Activated CD4-positive, alpha-beta T cell treated with anti-CD3 and anti-CD28 coated beads, Interleukin-2, amount 10 ng/mL, durations not matched to agents 7 days and 5 days (primary cell): ENCODE data around the gene HRH1. TPM values are rescaled to one million over a fixed set of nuclear protein-coding genes. Genes with fewer than 3 reads are reported as not detected.
"Not testable (repeated sequence)": the region's sequence is repeated elsewhere in the genome, so short reads cannot be mapped to it uniquely, and the experiment has no call there.

Source experiments
- CTCF ChIA-PET: fragments of 350-600 bp; sonication (Branson Sonifier 250); formaldehyde crosslinking; loops from one replicate; lab custom pipeline; 2021; ENCODE audit warnings: antibody characterized with exemption; lab: Charles Lee
- POLR2A ChIA-PET: fragments of 350-600 bp; sonication (Branson Sonifier 250); formaldehyde crosslinking; loops from one replicate; lab custom pipeline; 2021; ENCODE audit warnings: antibody characterized with exemption; lab: Charles Lee
- DNase-seq: peaks from one replicate; pipeline ENCODE4 v3.0.0-alpha.2; 2020
- H3K27ac Mint-ChIP-seq: one replicate; pipeline ENCODE4 v1.8.0; 2021; ENCODE audit warnings: mild to moderate bottlenecking, moderate library complexity, mixed read lengths
- H3K27me3 Mint-ChIP-seq: one replicate; pipeline ENCODE4 v1.8.0; 2021; ENCODE audit warnings: mixed read lengths
- H3K36me3 Mint-ChIP-seq: one replicate; pipeline ENCODE4 v1.8.0; 2021; ENCODE audit warnings: low read depth, mixed read lengths
- H3K4me1 Mint-ChIP-seq: one replicate; pipeline ENCODE4 v1.8.0; 2021; ENCODE audit warnings: mixed read lengths
- H3K4me3 Mint-ChIP-seq: one replicate; pipeline ENCODE4 v1.8.0; 2021; ENCODE audit warnings: mild to moderate bottlenecking, moderate library complexity, mixed read lengths
- H3K9me3 Mint-ChIP-seq: one replicate; pipeline ENCODE4 v1.8.0; 2021; ENCODE audit warnings: mixed read lengths
- total RNA-seq, 2 experiments: library from RNA; stranded (reverse); gene quantifications; one replicate each; pipeline ENCODE4 v1.2.3, GENCODE V29; 2021

HRH1 gene
- total RNA-seq, 2 experiments from 2014 or later = 0.25 to 0.27 TPM

DNA sequence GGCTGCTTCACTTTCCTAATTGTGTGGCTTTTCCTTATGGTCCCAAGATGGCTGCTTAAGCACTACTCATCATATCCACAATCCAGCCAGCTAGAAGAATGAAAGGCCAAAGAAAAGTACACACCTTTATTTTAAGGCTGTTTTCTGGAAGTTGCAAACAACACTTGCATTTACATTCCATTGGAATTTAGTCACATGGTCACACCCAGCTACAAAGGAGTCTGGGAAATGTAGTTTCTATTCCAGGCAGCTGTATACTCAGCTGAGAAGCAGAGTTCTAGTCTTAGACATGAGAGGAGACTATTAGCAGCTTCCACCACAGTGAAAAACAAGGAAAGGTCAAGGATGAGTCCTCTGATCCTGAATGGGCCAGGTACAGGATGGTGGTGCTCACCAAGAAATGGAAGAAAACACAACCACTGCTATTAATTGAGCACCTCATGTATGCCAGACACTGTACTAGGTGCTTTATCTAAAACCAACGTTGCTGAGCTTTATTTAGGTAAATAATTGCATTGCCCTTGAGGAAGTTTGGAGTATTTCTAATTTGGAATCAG, 89.9 kb downstream of the HRH1 start:
- no peaks in the 10 kb centered on the region for H3K27me3 Mint-ChIP-seq

DNA sequence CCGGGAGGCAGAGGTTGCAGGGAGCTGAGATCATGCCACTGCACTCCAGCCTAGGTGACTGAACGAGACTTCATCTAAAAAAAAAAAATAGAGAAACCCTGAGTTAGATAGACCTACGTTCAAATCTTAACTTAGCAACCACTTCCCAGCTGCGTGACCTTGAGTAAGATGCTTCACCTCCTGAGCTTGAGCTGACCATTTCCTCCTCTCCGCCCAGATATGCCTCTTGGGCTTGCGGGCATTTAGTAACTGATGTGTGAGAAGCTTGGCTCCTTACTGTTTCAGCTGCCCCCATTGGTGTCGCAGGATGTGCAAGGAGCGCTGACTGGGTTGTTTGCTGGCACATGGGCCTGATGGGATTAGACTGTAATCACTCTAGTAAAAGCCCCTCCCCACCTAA, 91.0 kb downstream of the HRH1 start:
- Mint-ChIP-seq H3K27me3 (no peaks in the 10 kb centered on the region), H3K4me1 (peaks cover 6% of the 10 kb centered on the region), H3K4me3 (no peak overlapping the region), H3K27ac (no peak overlapping the region), H3K9me3 (no peaks in the 10 kb centered on the region), H3K36me3 (peaks cover 2% of the 10 kb centered on the region)
- DNase-seq = no peak
- ChIA-PET POLR2A (no interaction called here), CTCF (interaction anchor here (1.1 to 2.2 kb wide), 4 partner anchors 9 to 41 kb away, joined by 3 to 6 read pairs (median 3); partner anchors contain the start of gene ATG7)

More for the DNA sequence above, 89.9 kb downstream of the HRH1 start:
- Mint-ChIP-seq H3K4me1 (peaks cover 5% of the 10 kb centered on the region), H3K4me3 (no peak overlapping the region), H3K9me3 (peaks cover 5% of the 10 kb centered on the region), H3K36me3 (peaks cover 4% of the 10 kb centered on the region), H3K27ac (no peak overlapping the region)
- POLR2A ChIA-PET = no interaction called here
- CTCF ChIA-PET = interaction anchor here (0.9 to 1.6 kb wide), 4 partner anchors 10 to 40 kb away, joined by 3 to 4 read pairs (median 4); partner anchors contain the start of gene ATG7
- DNase-seq = no peak

DNA sequence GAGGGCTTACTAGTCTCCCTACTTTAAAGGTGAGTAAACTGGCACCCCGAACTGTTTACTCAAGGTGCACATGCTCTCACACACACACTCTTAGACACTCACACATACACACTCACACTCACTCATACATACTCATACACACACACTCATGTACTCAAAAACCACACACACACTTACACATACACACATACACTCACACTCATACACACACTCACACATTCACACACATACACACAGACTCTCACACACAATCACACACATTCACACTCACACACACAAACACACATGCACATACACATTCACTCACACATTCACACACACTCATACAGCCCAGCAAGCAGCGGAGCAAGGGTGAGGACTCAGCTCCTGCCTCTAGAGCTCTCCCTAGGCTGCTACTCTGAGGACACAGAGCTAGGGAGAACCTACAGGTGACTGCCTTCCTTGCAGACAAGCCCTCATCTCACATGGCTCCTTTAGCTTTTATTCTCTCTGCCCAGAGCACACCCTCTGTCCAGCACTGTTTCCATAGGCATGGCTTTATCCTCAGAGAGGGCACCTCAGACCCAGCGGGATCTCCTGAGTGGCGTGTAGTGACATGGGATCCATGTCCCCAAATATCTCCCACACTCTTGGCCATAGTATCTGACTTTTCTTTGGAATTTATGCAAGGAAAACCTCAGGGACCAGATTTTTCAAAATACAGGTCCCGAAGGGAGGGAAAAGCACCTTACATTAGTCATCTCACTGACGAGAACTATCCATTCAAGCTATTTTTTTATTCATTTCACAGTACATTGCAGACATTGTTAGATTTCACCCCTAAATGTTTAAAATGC, 91.8 kb downstream of the HRH1 start:
- Mint-ChIP-seq H3K27me3 (no peaks in the 10 kb centered on the region), H3K9me3 (no peaks in the 10 kb centered on the region), H3K4me1 (peaks cover 5% of the 10 kb centered on the region), H3K36me3 (no peaks in the 10 kb centered on the region), H3K27ac (no peak overlapping the region), H3K4me3 (no peak overlapping the region)
- ChIA-PET POLR2A (no interaction called here), CTCF (interaction anchor here (1.5 to 2.2 kb wide), 2 partner anchors 9 to 10 kb away, joined by 3 to 6 read pairs; no protein-coding TSS in a partner anchor)
- no peak for DNase-seq

DNA sequence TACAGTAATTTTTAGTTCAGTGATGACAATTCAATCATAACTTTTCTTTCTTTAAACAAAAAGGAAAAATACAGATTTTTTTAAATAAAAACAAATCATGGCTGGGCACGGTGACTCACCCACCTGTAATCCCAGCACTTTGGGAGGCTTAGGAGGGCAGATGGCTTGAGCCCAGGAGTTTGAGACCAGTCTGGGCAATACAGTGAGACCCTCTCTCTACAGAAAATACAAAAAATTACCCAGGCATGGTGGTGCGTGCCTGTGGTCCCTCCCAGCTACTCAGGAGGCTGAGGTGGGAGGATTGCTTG, 92.3 kb downstream of the HRH1 start:
- no peaks in the 10 kb centered on the region for H3K27me3 Mint-ChIP-seq
- no peak for DNase-seq
- no peak overlapping the region for H3K4me3 Mint-ChIP-seq
- H3K36me3 Mint-ChIP-seq = no peaks in the 10 kb centered on the region
- ChIA-PET POLR2A (no interaction called here), CTCF (interaction anchor here (1.3 to 2.2 kb wide), 2 partner anchors 8 to 88 kb away, joined by 4 to 6 read pairs; no protein-coding TSS in a partner anchor)
- no peaks in the 10 kb centered on the region for H3K9me3 Mint-ChIP-seq
- no peak overlapping the region for H3K27ac Mint-ChIP-seq
- peaks cover 11% of the 10 kb centered on the region for H3K4me1 Mint-ChIP-seq

DNA sequence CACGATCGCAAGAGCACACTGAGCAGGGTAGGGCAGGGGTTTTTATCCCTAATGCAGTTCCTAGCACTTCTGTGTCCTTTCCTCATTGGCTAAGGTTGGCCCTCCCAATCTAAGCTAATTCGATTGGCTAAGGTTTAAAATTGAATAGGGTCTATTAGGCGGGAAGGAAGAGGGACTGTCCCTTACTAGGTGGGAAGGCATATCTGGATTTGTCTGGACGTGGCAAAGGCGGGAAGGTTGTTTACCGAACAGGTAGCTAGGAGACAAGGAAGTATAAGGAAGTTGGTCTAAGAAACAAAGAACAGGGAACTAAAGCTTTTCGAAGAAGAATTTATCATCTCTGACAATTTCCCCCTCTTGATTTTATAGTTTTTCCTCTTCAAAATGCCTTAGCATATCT, 93.1 kb downstream of the HRH1 start:
- POLR2A ChIA-PET = no interaction called here
- no peaks in the 10 kb centered on the region for H3K27me3 Mint-ChIP-seq
- DNase-seq = no peak
- CTCF ChIA-PET = interaction anchor here (1.3 to 2.2 kb wide), 2 partner anchors 7 to 87 kb away, joined by 4 to 6 read pairs; no protein-coding TSS in a partner anchor
- H3K27ac Mint-ChIP-seq = no peak overlapping the region
- no peaks in the 10 kb centered on the region for H3K36me3 Mint-ChIP-seq
- H3K9me3 Mint-ChIP-seq = no peaks in the 10 kb centered on the region
- H3K4me1 Mint-ChIP-seq = peaks cover 17% of the 10 kb centered on the region
- H3K4me3 Mint-ChIP-seq = no peak overlapping the region

DNA sequence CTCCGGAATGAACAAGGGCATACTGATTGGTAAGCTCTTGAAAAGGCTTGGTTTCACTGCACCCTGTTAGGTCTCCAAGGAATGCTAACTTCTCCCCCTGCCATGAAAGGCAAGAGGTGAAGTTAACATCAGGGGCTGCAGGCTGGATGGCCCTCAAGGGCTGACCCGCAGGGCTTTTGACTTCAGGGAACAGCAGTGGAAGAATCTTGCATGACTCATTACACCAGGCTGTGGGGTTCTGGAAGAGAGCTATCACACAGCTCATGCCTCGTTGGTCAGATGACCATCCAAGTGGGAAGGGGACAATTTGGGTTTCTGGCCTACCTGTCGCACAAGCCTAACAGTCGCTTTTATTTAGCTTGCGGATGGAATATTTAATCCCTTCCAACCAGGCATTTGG, 94.3 kb downstream of the HRH1 start:
- peaks cover 19% of the 10 kb centered on the region for H3K4me1 Mint-ChIP-seq
- H3K9me3 Mint-ChIP-seq = no peaks in the 10 kb centered on the region
- no peak overlapping the region for H3K4me3 Mint-ChIP-seq
- no peak overlapping the region for H3K27ac Mint-ChIP-seq
- peaks cover 2% of the 10 kb centered on the region for H3K27me3 Mint-ChIP-seq
- POLR2A ChIA-PET = no interaction called here
- DNase-seq = no peak
- no peaks in the 10 kb centered on the region for H3K36me3 Mint-ChIP-seq
- CTCF ChIA-PET = interaction anchor here (0.7 to 1.2 kb wide), 4 partner anchors 10 to 398 kb away, joined by 3 to 4 read pairs (median 4); no protein-coding TSS in a partner anchor

DNA sequence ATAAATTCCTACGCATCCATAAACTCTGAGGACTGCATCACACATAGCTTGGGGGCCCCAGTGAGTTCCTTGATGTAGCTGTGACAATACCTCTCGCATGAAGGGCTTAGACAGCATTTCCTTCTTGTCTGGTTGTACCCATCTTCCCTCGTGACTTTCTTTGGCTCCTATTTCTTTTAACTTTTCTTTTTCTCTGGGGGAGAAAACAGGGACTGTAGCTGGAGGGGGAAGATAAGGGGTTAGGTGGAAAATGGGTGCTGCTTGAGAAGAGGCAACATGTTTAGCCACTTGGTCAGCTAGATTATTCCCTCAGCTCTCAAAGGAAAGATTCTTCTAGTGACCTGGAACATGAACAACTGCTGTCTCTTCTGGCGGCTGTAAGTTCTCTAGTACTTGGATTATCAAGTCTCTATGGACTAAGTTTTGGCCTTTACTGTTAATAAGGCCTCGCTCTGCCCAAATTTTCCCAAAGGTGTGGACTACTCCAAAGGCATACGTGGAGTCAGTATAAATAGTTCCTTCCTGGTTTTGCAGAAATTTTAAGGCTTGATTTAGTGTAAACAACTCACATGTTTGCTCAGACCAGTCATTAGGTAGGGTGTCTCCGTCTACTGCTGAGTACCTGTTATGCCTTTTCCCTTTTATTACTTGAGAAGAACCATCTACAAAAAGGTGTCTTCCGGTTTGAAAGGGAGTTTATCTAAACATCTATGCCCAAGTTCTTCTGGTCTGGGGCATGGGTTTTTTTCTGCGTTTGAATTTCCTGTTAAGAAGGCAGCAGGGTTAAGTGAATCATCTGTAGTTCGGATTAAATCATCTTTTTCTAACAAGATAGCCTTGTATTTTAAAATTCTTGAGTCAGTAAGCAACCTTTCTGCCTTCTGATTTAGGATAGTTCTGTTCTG, 96.9 kb downstream of the HRH1 start:
- CTCF ChIA-PET = no interaction called here

DNA sequence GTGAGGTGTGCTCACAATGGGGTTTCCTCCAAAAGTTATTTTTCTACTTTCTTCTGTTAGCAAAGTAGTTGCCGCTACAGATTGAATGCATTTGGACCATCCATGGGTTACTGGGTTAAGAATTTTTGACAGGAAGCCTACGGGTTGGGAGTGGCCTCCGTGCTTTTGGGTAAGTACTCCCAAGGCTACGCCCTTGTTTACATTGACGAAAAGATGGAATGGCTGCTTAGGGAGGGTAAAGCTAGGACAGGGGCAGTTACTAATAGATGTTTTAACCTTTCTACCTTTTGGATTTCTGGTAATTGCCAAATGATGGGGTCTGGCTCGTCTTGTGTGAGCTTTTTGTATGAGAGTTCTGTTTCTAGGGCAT, 97.5 kb downstream of the HRH1 start:
- ChIA-PET POLR2A (no interaction called here), CTCF (interaction anchor here (1.9 kb wide), 1 partner anchor 14 kb away, joined by 5 read pairs; no protein-coding TSS in a partner anchor)
- H3K27me3 Mint-ChIP-seq = peaks cover 2% of the 10 kb centered on the region
- peak overlapping the region; percentile 14 for H3K4me3 Mint-ChIP-seq
- peaks cover 19% of the 10 kb centered on the region for H3K4me1 Mint-ChIP-seq
- H3K9me3 Mint-ChIP-seq = no peaks in the 10 kb centered on the region
- peak overlapping the region; percentile 80 for H3K27ac Mint-ChIP-seq
- DNase-seq = no peak
- H3K36me3 Mint-ChIP-seq = no peaks in the 10 kb centered on the region

More for the DNA sequence above, 96.9 kb downstream of the HRH1 start:
- no peak for DNase-seq
- H3K27ac Mint-ChIP-seq = peak overlapping the region; percentile 80
- no peaks in the 10 kb centered on the region for H3K9me3 Mint-ChIP-seq
- peak overlapping the region; percentile 14 for H3K4me3 Mint-ChIP-seq
- no peaks in the 10 kb centered on the region for H3K36me3 Mint-ChIP-seq
- POLR2A ChIA-PET = no interaction called here
- H3K27me3 Mint-ChIP-seq = peaks cover 2% of the 10 kb centered on the region
- peaks cover 19% of the 10 kb centered on the region for H3K4me1 Mint-ChIP-seq

DNA sequence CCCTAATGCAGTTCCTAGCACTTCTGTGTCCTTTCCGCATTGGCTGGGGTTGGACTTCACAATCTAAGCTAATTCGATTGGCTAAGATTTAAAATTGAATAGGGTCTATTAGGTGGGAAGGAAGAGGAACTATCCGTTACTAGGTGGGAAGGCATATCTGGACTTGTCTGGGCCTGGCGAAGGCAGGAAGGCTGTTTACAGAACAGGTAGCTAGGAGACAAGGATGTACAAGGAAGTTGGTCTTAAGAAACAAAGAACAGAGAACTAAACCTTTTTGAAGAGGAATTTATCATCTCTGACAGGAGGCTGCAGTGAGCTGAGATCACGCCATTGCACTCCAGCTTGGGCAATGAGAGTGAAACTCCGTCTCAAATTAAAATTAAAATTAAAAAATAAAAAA, 100.6 kb downstream of the HRH1 start:
- no peaks in the 10 kb centered on the region for H3K36me3 Mint-ChIP-seq
- H3K9me3 Mint-ChIP-seq = no peaks in the 10 kb centered on the region
- ChIA-PET POLR2A (no interaction called here), CTCF (interaction anchor here (1.5 kb wide), 1 partner anchor 9 kb away, joined by 6 read pairs; no protein-coding TSS in a partner anchor)
- H3K27ac Mint-ChIP-seq = no peak overlapping the region
- H3K4me3 Mint-ChIP-seq = no peak overlapping the region
- H3K27me3 Mint-ChIP-seq = peaks cover 3% of the 10 kb centered on the region
- peaks cover 18% of the 10 kb centered on the region for H3K4me1 Mint-ChIP-seq
- no peak for DNase-seq

DNA sequence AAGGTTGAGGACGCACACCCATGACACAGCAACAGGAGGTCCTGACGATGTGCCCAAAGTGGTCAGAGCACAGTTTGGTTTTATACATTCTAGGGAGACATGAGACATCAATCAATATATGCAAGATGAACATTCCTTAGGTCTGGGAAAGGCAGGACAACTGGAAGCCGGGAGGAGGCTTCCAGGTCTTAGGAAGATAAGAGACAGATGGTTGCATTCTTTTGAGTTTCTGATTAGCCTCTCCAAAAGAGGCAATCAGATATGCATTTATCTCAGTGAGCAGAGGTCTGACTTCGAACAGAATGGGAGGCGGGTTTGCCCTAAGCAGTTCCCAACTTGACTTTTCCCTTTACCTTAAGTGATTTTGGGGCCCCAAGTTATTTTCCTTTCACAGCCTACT, 101.2 kb downstream of the HRH1 start:
- H3K9me3 Mint-ChIP-seq, H3K27ac Mint-ChIP-seq, H3K4me3 Mint-ChIP-seq, POLR2A ChIA-PET, H3K27me3 Mint-ChIP-seq, DNase-seq, H3K36me3 Mint-ChIP-seq: not testable (repeated sequence)
- peaks cover 18% of the 10 kb centered on the region for H3K4me1 Mint-ChIP-seq
- CTCF ChIA-PET = interaction anchor here (1.5 kb wide), 1 partner anchor 9 kb away, joined by 6 read pairs; no protein-coding TSS in a partner anchor

DNA sequence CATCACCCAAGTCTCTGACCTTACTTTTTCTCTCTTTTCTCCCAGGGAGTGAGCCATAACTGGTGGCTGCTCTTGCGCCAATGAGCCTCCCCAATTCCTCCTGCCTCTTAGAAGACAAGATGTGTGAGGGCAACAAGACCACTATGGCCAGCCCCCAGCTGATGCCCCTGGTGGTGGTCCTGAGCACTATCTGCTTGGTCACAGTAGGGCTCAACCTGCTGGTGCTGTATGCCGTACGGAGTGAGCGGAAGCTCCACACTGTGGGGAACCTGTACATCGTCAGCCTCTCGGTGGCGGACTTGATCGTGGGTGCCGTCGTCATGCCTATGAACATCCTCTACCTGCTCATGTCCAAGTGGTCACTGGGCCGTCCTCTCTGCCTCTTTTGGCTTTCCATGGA, 104.7 kb downstream of the HRH1 start:
- Mint-ChIP-seq H3K4me3 (no peak overlapping the region), H3K27ac (no peak overlapping the region), H3K4me1 (no peaks in the 10 kb centered on the region), H3K36me3 (no peaks in the 10 kb centered on the region), H3K9me3 (no peaks in the 10 kb centered on the region), H3K27me3 (peaks cover 2% of the 10 kb centered on the region)
- DNase-seq = no peak
- ChIA-PET CTCF (no interaction called here), POLR2A (no interaction called here)

DNA sequence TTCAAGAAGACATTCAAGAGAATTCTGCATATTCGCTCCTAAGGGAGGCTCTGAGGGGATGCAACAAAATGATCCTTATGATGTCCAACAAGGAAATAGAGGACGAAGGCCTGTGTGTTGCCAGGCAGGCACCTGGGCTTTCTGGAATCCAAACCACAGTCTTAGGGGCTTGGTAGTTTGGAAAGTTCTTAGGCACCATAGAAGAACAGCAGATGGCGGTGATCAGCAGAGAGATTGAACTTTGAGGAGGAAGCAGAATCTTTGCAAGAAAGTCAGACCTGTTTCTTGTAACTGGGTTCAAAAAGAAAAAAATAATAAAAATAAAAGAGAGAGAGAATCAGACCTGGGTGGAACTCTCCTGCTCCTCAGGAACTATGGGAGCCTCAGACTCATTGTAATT, 106.2 kb downstream of the HRH1 start:
- Mint-ChIP-seq H3K36me3 (no peaks in the 10 kb centered on the region), H3K9me3 (no peaks in the 10 kb centered on the region), H3K4me1 (no peaks in the 10 kb centered on the region), H3K27me3 (peaks cover 7% of the 10 kb centered on the region), H3K4me3 (no peak overlapping the region), H3K27ac (no peak overlapping the region)
- POLR2A ChIA-PET = no interaction called here
- DNase-seq = no peak
- CTCF ChIA-PET = interaction anchor here (1.2 to 1.8 kb wide), 2 partner anchors 9 to 12 kb away, joined by 4 to 6 read pairs; no protein-coding TSS in a partner anchor
